Activated T-helper 1 cell treated with anti-CD3 and anti-CD28 coated beads, Interleukin-12 subunit alpha, Interleukin-12 subunit beta, Interleukin-2, Interleukin-4 antibody, amounts not matched to agents 30 ng/mL and 10 ng/mL and 1 ng/mL, durations not matched to agents 14 hours and 24 hours and 36 hours (primary cell): ENCODE measurements around the gene DUS2. TPM values are rescaled to one million over a fixed set of nuclear protein-coding genes. Genes with fewer than 3 reads are reported as not detected.
A peak's percentile ranks its signal among the peaks of the same experiment; 100 is the strongest.

ENCODE experiments used
- DNase-seq: peaks from one replicate; pipeline ENCODE4 v3.0.0; 2021; ENCODE audit warnings: low spot score
- H3K27ac Mint-ChIP-seq: one replicate; pipeline ENCODE4 v1.8.0; 2021; ENCODE audit warnings: mild to moderate bottlenecking, mixed read lengths
- H3K27me3 Mint-ChIP-seq: one replicate; pipeline ENCODE4 v1.8.0; 2022; ENCODE audit warnings: mild to moderate bottlenecking, moderate library complexity, mixed read lengths; ENCODE audit not compliant: insufficient read depth
- H3K36me3 Mint-ChIP-seq: one replicate; pipeline ENCODE4 v1.8.0; 2021; ENCODE audit warnings: low read depth, mixed read lengths
- H3K4me1 Mint-ChIP-seq: one replicate; pipeline ENCODE4 v1.8.0; 2021; ENCODE audit warnings: low read depth, mixed read lengths
- H3K4me3 Mint-ChIP-seq: one replicate; pipeline ENCODE4 v1.8.0; 2021; ENCODE audit warnings: mild to moderate bottlenecking, moderate library complexity, mixed read lengths
- H3K9me3 Mint-ChIP-seq: one replicate; pipeline ENCODE4 v1.8.0; 2021; ENCODE audit warnings: mixed read lengths
- intact Hi-C: fragments of 100-400 bp; cut with micrococcal nuclease; formaldehyde crosslinking; loops from one replicate; pipeline ENCODE4 v1.15.1; 2024
- total RNA-seq: library from RNA; stranded (reverse); gene quantifications from 2 replicates; pipeline ENCODE4 v1.2.3, GENCODE V29; 2022

Gene DUS2
- total RNA-seq, 1 donor from 2014 or later = 34.7 TPM

- Mint-ChIP-seq H3K4me3 (peak overlapping the region; percentile 17), H3K9me3 (no peaks in the 10 kb centered on the region), H3K27ac (peak overlapping the region; percentile 97), H3K27me3 (peaks cover 2% of the 10 kb centered on the region), H3K36me3 (peaks cover 42% of the 10 kb centered on the region), H3K4me1 (peaks cover 85% of the 10 kb centered on the region)
- intact Hi-C loops = no loop called here
- no peak for DNase-seq
Observed at GRCh38 chr16:68077866-68078700, 55.0 kb downstream of the DUS2 start.

- Mint-ChIP-seq H3K27me3 (peaks cover 2% of the 10 kb centered on the region), H3K4me1 (peaks cover 90% of the 10 kb centered on the region), H3K36me3 (peaks cover 42% of the 10 kb centered on the region), H3K4me3 (peak overlapping the region; percentile 75), H3K9me3 (no peaks in the 10 kb centered on the region), H3K27ac (peak overlapping the region; percentile 97)
- DNase-seq = no peak
- intact Hi-C loops = loop anchor here (1.0 kb wide), 2 partner anchors 14 to 15 kb away; no protein-coding TSS in a partner anchor
Observed at GRCh38 chr16:68078701-68079375, 55.8 kb downstream of the DUS2 start.

DNA sequence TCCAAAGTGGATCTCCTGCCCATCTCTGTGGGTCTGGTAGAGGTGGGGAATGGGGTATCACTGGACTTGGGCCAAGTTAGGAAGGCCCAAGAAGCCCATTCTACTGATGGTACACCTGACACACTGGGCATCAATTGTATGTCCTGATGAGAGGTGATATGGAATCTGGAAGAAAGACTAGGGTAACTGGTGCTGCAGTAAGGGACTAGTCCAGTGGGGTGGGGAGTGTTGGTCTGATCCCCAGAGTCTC is 56.2 kb downstream of the DUS2 start:
- peaks cover 39% of the 10 kb centered on the region for H3K36me3 Mint-ChIP-seq

GRCh38 chr16:68079626-68080344 is 56.7 kb downstream of the DUS2 start:
- Mint-ChIP-seq H3K27ac (peak overlapping the region; percentile 97), H3K36me3 (peaks cover 35% of the 10 kb centered on the region), H3K9me3 (no peaks in the 10 kb centered on the region), H3K4me3 (peak overlapping the region; percentile 75), H3K4me1 (peaks cover 86% of the 10 kb centered on the region), H3K27me3 (peaks cover 2% of the 10 kb centered on the region)
- peak; percentile 73 for DNase-seq
- intact Hi-C loops = loop anchor here (1.0 to 10.0 kb wide), 4 partner anchors 14 to 835 kb away; partner anchors contain the start of genes FHOD1, PSMB10 and SLC9A5

More for the DNA sequence above, 56.2 kb downstream of the DUS2 start:
- Mint-ChIP-seq H3K9me3 (no peaks in the 10 kb centered on the region), H3K4me1 (peaks cover 90% of the 10 kb centered on the region), H3K27ac (peak overlapping the region; percentile 97), H3K4me3 (peak overlapping the region; percentile 75), H3K27me3 (peaks cover 2% of the 10 kb centered on the region)
- intact Hi-C loops = loop anchor here (1.0 kb wide), 2 partner anchors 14 to 15 kb away; no protein-coding TSS in a partner anchor
- no peak for DNase-seq

GRCh38 chr16:68081861-68082628 is 59.0 kb downstream of the DUS2 start:
- intact Hi-C loops = loop anchor here (5.0 to 10.0 kb wide), 2 partner anchors 145 to 837 kb away; partner anchors contain the start of genes FHOD1, PSMB10 and SLC9A5
- H3K9me3 Mint-ChIP-seq = no peaks in the 10 kb centered on the region
- peaks cover 2% of the 10 kb centered on the region for H3K27me3 Mint-ChIP-seq
- peak overlapping the region; percentile 90 for H3K27ac Mint-ChIP-seq
- DNase-seq = no peak
- peak overlapping the region; percentile 57 for H3K4me3 Mint-ChIP-seq
- peaks cover 23% of the 10 kb centered on the region for H3K36me3 Mint-ChIP-seq
- H3K4me1 Mint-ChIP-seq = peaks cover 72% of the 10 kb centered on the region

- H3K4me3 Mint-ChIP-seq = peak overlapping the region; percentile 85
- peaks cover 21% of the 10 kb centered on the region for H3K36me3 Mint-ChIP-seq
- H3K27me3 Mint-ChIP-seq = peaks cover 2% of the 10 kb centered on the region
- intact Hi-C loops = loop anchor here (5.0 to 10.0 kb wide), 2 partner anchors 145 to 838 kb away; partner anchors contain the start of genes FHOD1, PSMB10 and SLC9A5
- peaks cover 75% of the 10 kb centered on the region for H3K4me1 Mint-ChIP-seq
- H3K27ac Mint-ChIP-seq = peak overlapping the region; percentile 90
- no peaks in the 10 kb centered on the region for H3K9me3 Mint-ChIP-seq
- no peak for DNase-seq
Observed at GRCh38 chr16:68082629-68083238, 59.6 kb downstream of the DUS2 start.

- Mint-ChIP-seq H3K4me1 (peaks cover 74% of the 10 kb centered on the region), H3K36me3 (peaks cover 15% of the 10 kb centered on the region), H3K27me3 (peaks cover 2% of the 10 kb centered on the region), H3K4me3 (peak overlapping the region; percentile 85), H3K27ac (peak overlapping the region; percentile 88), H3K9me3 (no peaks in the 10 kb centered on the region)
- intact Hi-C loops = loop anchor here (5.0 to 10.0 kb wide), 2 partner anchors 146 to 839 kb away; partner anchors contain the start of genes FHOD1, PSMB10 and SLC9A5
- DNase-seq = no peak
Observed at GRCh38 chr16:68083239-68083781, 60.2 kb downstream of the DUS2 start.

DNA sequence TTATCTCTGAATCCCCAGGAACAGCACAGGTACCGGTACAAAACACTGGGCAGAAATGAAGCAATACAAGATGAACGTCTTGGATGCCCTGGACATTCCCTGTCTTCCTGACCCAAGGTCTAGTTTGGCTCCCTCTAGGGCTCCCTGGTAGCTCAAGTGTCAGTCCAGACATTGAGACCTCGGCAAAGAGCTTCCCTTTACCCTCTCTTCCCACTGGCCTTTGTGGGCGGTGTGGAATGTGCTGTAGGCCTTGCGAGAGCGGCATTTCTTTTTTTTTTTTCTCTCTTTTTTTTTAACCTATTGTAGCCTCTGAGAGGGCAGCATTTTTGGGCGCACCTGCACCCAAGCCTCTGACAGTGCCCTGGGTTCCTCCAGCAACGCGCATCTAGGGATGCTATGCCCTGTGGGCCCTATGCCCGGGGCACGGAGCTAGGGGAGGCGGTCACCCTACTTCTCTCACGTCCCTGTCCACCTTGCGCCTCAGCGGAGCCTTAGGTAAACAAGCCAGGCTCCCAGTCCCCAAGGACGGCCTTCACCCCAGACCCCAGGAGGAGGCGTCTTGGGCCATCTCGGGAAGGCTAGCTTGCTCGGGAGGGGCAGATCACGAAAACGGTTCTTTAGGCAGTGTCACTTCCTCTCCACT is 60.9 kb downstream of the DUS2 start:
- no peak for DNase-seq
- intact Hi-C loops = loop anchor here (1.0 to 10.0 kb wide), 5 partner anchors 13 to 839 kb away; partner anchors contain the start of genes FHOD1, PRMT7, PSKH1 and PSMB10
- Mint-ChIP-seq H3K4me3 (peak overlapping the region; percentile 85), H3K27ac (peak overlapping the region; percentile 88), H3K4me1 (peaks cover 73% of the 10 kb centered on the region), H3K27me3 (peaks cover 2% of the 10 kb centered on the region), H3K36me3 (peaks cover 11% of the 10 kb centered on the region), H3K9me3 (no peaks in the 10 kb centered on the region)

- no peaks in the 10 kb centered on the region for H3K9me3 Mint-ChIP-seq
- peaks cover under 1% of the 10 kb centered on the region for H3K27me3 Mint-ChIP-seq
- intact Hi-C loops = loop anchor here (1.0 to 10.0 kb wide), 11 partner anchors 9 to 1228 kb away; partner anchors contain the start of genes CTCF, DDX28, DUS2 and FHOD1
- peaks cover 73% of the 10 kb centered on the region for H3K4me1 Mint-ChIP-seq
- DNase-seq = peak; percentile 86
- H3K27ac Mint-ChIP-seq = peak overlapping the region; percentile 88
- peak overlapping the region; percentile 85 for H3K4me3 Mint-ChIP-seq
- H3K36me3 Mint-ChIP-seq = peaks cover 11% of the 10 kb centered on the region
Observed at GRCh38 chr16:68084504-68085258, 61.6 kb downstream of the DUS2 start.

GRCh38 chr16:68085259-68086071 is 62.4 kb downstream of the DUS2 start, which contains the start of gene NFATC3:
TSS of gene NFATC3 (plus strand) at chr16:68085370. CDS start at chr16:68085682, 312 bp downstream.
- intact Hi-C loops = loop anchor here (1.0 to 10.0 kb wide), 10 partner anchors 8 to 1227 kb away; partner anchors contain the start of genes CTCF, DDX28, DUS2 and FHOD1
- Mint-ChIP-seq H3K27ac (peak within 1 kb of the TSS; percentile 96), H3K4me3 (peak within 1 kb of the TSS; percentile 95), H3K4me1 (peaks cover 73% of the 10 kb centered on the region), H3K36me3 (peaks cover 13% of the 10 kb centered on the region), H3K27me3 (no peaks in the 10 kb centered on the region), H3K9me3 (no peaks in the 10 kb centered on the region)
- DNase-seq = peak; percentile 97
